ENCODE data around the gene PPP2R5C.

- TF ChIP-seq CTCF (IDR thresholded peaks at IDR 0.05) (no peak), POLR2AphosphoS5 (IDR thresholded peaks at IDR 0.05) (no peak), EP300 (IDR thresholded peaks at IDR 0.05; ENCODE audit: low read depth) (no peak), POLR2A (IDR thresholded peaks at IDR 0.05) (no peak)
Observed at GRCh38 chr14:101773378-101773777, 11.9 kb downstream of the PPP2R5C start.

Data from transverse colon (tissue), 4 donors.